Keratinocyte (primary cell): Measurements from ENCODE around the gene CELSR1.

Experiments
- EZH2 ChIP-seq: IDR thresholded peaks from one replicate; pipeline ENCODE4 v1.6.1; 2012; ENCODE audit warnings: inconsistent platforms, mild to moderate bottlenecking, low read length, moderate library complexity
- TF ChIP-seq, protein P1 (sequence below), 3 experiments: IDR thresholded peaks in 1 of 3; conservative IDR thresholded peaks in 1 of 3; optimal IDR thresholded peaks in 1 of 3; 2 replicates in 2 of 3; 3 replicates in 1 of 3; pipeline versions ENCODE3 to v1.5.1; 2011; ENCODE audit warnings: low read length in 3 of 3, mild to moderate bottlenecking in 3 of 3, moderate library complexity in 2 of 3, control low read depth in 1 of 3, inconsistent platforms in 1 of 3; ENCODE audit not compliant: insufficient read depth in 2 of 3; ENCODE audit errors: extremely low read depth in 1 of 3

DNA sequence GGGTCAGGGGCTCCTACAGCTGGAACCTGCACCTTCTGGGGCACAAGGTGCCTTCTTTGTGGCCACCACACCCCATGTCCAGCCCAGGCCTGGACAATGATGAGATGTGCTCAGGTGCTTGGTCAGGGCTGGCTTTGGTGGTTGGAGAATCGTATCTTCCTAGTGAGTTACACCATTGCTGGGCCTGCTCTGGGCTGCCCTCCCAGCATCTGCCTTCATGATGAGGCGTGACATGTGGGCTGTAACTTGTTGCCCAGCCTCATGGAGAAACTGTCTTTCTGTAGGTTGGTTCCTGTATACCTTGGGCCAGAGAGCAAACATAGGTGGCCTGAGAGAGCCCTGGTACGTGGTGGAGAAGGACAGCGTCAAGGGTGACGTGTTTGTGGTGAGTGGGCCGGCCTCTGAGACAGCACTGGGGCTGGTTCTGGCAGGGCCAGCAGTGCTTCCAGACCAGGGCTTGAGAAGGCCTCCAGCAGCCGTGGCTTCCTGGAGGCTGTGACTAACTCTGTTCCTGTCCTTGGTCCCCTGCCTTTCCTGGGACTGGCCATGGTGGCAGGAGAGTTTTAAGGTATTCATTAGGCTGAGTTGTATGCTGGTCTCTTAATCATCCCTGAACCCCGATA is 183.8 kb downstream of the CELSR1 start:
- TF ChIP-seq EZH2 = no peak
- TF ChIP-seq, protein P1, sequence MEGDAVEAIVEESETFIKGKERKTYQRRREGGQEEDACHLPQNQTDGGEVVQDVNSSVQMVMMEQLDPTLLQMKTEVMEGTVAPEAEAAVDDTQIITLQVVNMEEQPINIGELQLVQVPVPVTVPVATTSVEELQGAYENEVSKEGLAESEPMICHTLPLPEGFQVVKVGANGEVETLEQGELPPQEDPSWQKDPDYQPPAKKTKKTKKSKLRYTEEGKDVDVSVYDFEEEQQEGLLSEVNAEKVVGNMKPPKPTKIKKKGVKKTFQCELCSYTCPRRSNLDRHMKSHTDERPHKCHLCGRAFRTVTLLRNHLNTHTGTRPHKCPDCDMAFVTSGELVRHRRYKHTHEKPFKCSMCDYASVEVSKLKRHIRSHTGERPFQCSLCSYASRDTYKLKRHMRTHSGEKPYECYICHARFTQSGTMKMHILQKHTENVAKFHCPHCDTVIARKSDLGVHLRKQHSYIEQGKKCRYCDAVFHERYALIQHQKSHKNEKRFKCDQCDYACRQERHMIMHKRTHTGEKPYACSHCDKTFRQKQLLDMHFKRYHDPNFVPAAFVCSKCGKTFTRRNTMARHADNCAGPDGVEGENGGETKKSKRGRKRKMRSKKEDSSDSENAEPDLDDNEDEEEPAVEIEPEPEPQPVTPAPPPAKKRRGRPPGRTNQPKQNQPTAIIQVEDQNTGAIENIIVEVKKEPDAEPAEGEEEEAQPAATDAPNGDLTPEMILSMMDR (optimal IDR thresholded peaks at IDR 0.05 in 1 of 3, IDR thresholded peaks at IDR 0.05 in 1 of 3, conservative IDR thresholded peaks at IDR 0.05 in 1 of 3; ENCODE audit: extremely low read depth in 1 of 3, insufficient read depth in 2 of 3, low read length in 3 of 3) = no peak
